ENCODE results near the gene LRBA. TPM values are rescaled to one million over a fixed set of nuclear protein-coding genes. Genes with fewer than 3 reads are reported as not detected.

Gene LRBA
- total and polyA plus RNA-seq, 4 experiments from 2014 or later: 17.1 to 64.5 (median 45.4) TPM

- Mint-ChIP-seq H3K27ac (peak overlapping the region in 6 of 7 donors; percentile 1 to 75 (median 12)), H3K9me3 (no peaks in the 10 kb centered on the region), H3K27me3 (no peaks in the 10 kb centered on the region), H3K4me1 (peaks cover 12 to 17% (median 14%) of the 10 kb centered on the region in 4 donors), H3K4me3 (no peak overlapping the region), H3K36me3 (peaks cover 31 to 36% of the 10 kb centered on the region in 2 donors)
- Histone ChIP-seq H3K27ac (ENCODE audit: low read depth, low read length) (no peak overlapping the region), H3K4me1 (ENCODE audit: insufficient read depth, low read length) (peaks cover 6% of the 10 kb centered on the region), H3K36me3 (ENCODE audit: insufficient read depth, low read length) (no peaks in the 10 kb centered on the region), H3K4me3 (ENCODE audit: low read length in 2 of 2) (no peak overlapping the region), H3K9me3 (ENCODE audit: control insufficient read depth in 1 of 2, low read length in 2 of 2) (no peaks in the 10 kb centered on the region), H3K27me3 (ENCODE audit: insufficient read depth, low read length) (no peaks in the 10 kb centered on the region)
- POLR2A ChIA-PET (ENCODE audit: partially characterized antibody): no interaction called here
- intact Hi-C loops (cut with micrococcal nuclease): no loop called here
- DNase-seq: no peak
- CTCF ChIA-PET (ENCODE audit: partially characterized antibody): no interaction called here
These were observed 124.8 kb downstream of the LRBA start for GRCh38 chr4:150890246-150890645.

GRCh38 chr4:150889306-150889705 lies 125.8 kb downstream of the LRBA start:
- no peaks in the 10 kb centered on the region for H3K9me3 ChIP-seq (ENCODE audit: control insufficient read depth in 1 of 2, low read length in 2 of 2)
- DNase-seq: no peak
- Mint-ChIP-seq H3K36me3 (peaks cover 28 to 32% of the 10 kb centered on the region in 2 donors), H3K27me3 (no peaks in the 10 kb centered on the region), H3K4me3 (no peak overlapping the region), H3K9me3 (no peaks in the 10 kb centered on the region), H3K27ac (peak overlapping the region in 2 of 7 donors; percentile 17 to 32), H3K4me1 (peaks cover 15 to 21% (median 17%) of the 10 kb centered on the region in 4 donors)
- no peak overlapping the region for H3K27ac ChIP-seq (ENCODE audit: low read depth, low read length)
- intact Hi-C loops (cut with micrococcal nuclease): no loop called here
- H3K27me3 ChIP-seq (ENCODE audit: insufficient read depth, low read length): no peaks in the 10 kb centered on the region
- ChIA-PET POLR2A (ENCODE audit: partially characterized antibody) (no interaction called here), CTCF (ENCODE audit: partially characterized antibody) (no interaction called here)
- H3K4me1 ChIP-seq (ENCODE audit: insufficient read depth, low read length): peaks cover 6% of the 10 kb centered on the region
- no peak overlapping the region for H3K4me3 ChIP-seq (ENCODE audit: low read length in 2 of 2)
- peaks cover under 1% of the 10 kb centered on the region for H3K36me3 ChIP-seq (ENCODE audit: insufficient read depth, low read length)

- intact Hi-C loops (cut with micrococcal nuclease): no loop called here
- Histone ChIP-seq H3K9me3 (ENCODE audit: control insufficient read depth in 1 of 2, low read length in 2 of 2) (no peaks in the 10 kb centered on the region), H3K27me3 (ENCODE audit: insufficient read depth, low read length) (no peaks in the 10 kb centered on the region), H3K36me3 (ENCODE audit: insufficient read depth, low read length) (peaks cover 5% of the 10 kb centered on the region), H3K4me1 (ENCODE audit: insufficient read depth, low read length) (peaks cover 6% of the 10 kb centered on the region), H3K4me3 (ENCODE audit: low read length in 2 of 2) (no peak overlapping the region), H3K27ac (ENCODE audit: low read depth, low read length) (no peak overlapping the region)
- DNase-seq: no peak
- POLR2A ChIA-PET (ENCODE audit: partially characterized antibody): no interaction called here
- H3K36me3 Mint-ChIP-seq: peaks cover 24 to 30% of the 10 kb centered on the region in 2 donors
- H3K27me3 Mint-ChIP-seq: no peaks in the 10 kb centered on the region
- H3K9me3 Mint-ChIP-seq: no peaks in the 10 kb centered on the region
- CTCF ChIA-PET (ENCODE audit: partially characterized antibody): no interaction called here
- peaks cover 18 to 25% (median 20%) of the 10 kb centered on the region in 4 donors for H3K4me1 Mint-ChIP-seq
- H3K27ac Mint-ChIP-seq: peak overlapping the region in 1 of 7 donors; percentile 19
- no peak overlapping the region for H3K4me3 Mint-ChIP-seq
These were observed 126.5 kb downstream of the LRBA start for GRCh38 chr4:150888625-150889024.

- no peak overlapping the region for H3K4me3 ChIP-seq (ENCODE audit: low read length in 2 of 2)
- Mint-ChIP-seq H3K36me3 (peaks cover 24 to 30% of the 10 kb centered on the region in 2 donors), H3K27ac (peak overlapping the region in 1 of 7 donors; percentile 19), H3K4me1 (peaks cover 18 to 25% (median 20%) of the 10 kb centered on the region in 4 donors), H3K4me3 (no peak overlapping the region), H3K27me3 (no peaks in the 10 kb centered on the region), H3K9me3 (no peaks in the 10 kb centered on the region)
- no peaks in the 10 kb centered on the region for H3K27me3 ChIP-seq (ENCODE audit: insufficient read depth, low read length)
- ChIA-PET CTCF (ENCODE audit: partially characterized antibody) (no interaction called here), POLR2A (ENCODE audit: partially characterized antibody) (no interaction called here)
- no peak for DNase-seq
- intact Hi-C loops (cut with micrococcal nuclease): no loop called here
- H3K27ac ChIP-seq (ENCODE audit: low read depth, low read length): no peak overlapping the region
- no peaks in the 10 kb centered on the region for H3K9me3 ChIP-seq (ENCODE audit: control insufficient read depth in 1 of 2, low read length in 2 of 2)
- H3K4me1 ChIP-seq (ENCODE audit: insufficient read depth, low read length): peaks cover 6% of the 10 kb centered on the region
- peaks cover 5% of the 10 kb centered on the region for H3K36me3 ChIP-seq (ENCODE audit: insufficient read depth, low read length)
These were observed 126.9 kb downstream of the LRBA start for GRCh38 chr4:150888217-150888616.

GRCh38 chr4:150886597-150886996 lies 128.5 kb downstream of the LRBA start:
- H3K27ac ChIP-seq (ENCODE audit: low read depth, low read length): no peak overlapping the region
- no peak for DNase-seq
- ChIA-PET POLR2A (ENCODE audit: partially characterized antibody) (no interaction called here), CTCF (ENCODE audit: partially characterized antibody) (no interaction called here)
- no peak overlapping the region for H3K4me3 ChIP-seq (ENCODE audit: low read length in 2 of 2)
- no peaks in the 10 kb centered on the region for H3K9me3 ChIP-seq (ENCODE audit: control insufficient read depth in 1 of 2, low read length in 2 of 2)
- H3K27me3 ChIP-seq (ENCODE audit: insufficient read depth, low read length): no peaks in the 10 kb centered on the region
- H3K4me3 Mint-ChIP-seq: no peak overlapping the region
- H3K36me3 ChIP-seq (ENCODE audit: insufficient read depth, low read length): peaks cover 5% of the 10 kb centered on the region
- H3K4me1 Mint-ChIP-seq: peaks cover 18 to 25% (median 20%) of the 10 kb centered on the region in 4 donors
- peaks cover 6% of the 10 kb centered on the region for H3K4me1 ChIP-seq (ENCODE audit: insufficient read depth, low read length)
- H3K27me3 Mint-ChIP-seq: no peaks in the 10 kb centered on the region
- H3K27ac Mint-ChIP-seq: peak overlapping the region in 2 of 7 donors; percentile 43 to 54
- no peaks in the 10 kb centered on the region for H3K9me3 Mint-ChIP-seq
- peaks cover 20 to 22% of the 10 kb centered on the region in 2 donors for H3K36me3 Mint-ChIP-seq
- intact Hi-C loops (cut with micrococcal nuclease): no loop called here

GRCh38 chr4:150884625-150885024 lies 130.5 kb downstream of the LRBA start:
- H3K9me3 Mint-ChIP-seq: no peaks in the 10 kb centered on the region
- POLR2A ChIA-PET (ENCODE audit: partially characterized antibody): no interaction called here
- peaks cover 5% of the 10 kb centered on the region for H3K36me3 ChIP-seq (ENCODE audit: insufficient read depth, low read length)
- H3K27me3 Mint-ChIP-seq: no peaks in the 10 kb centered on the region
- no peaks in the 10 kb centered on the region for H3K9me3 ChIP-seq (ENCODE audit: control insufficient read depth in 1 of 2, low read length in 2 of 2)
- intact Hi-C loops (cut with micrococcal nuclease): no loop called here
- H3K4me3 Mint-ChIP-seq: peak overlapping the region in 6 of 8 donors; percentile 13 to 75 (median 60)
- CTCF ChIA-PET (ENCODE audit: partially characterized antibody): interaction anchor here (1.5 kb wide), 1 partner anchor 17 kb away, joined by 6 read pairs; no protein-coding TSS in a partner anchor
- H3K27ac ChIP-seq (ENCODE audit: low read depth, low read length): no peak overlapping the region
- H3K27ac Mint-ChIP-seq: peak overlapping the region in 5 of 7 donors; percentile 52 to 84 (median 72)
- peaks cover 26 to 32% of the 10 kb centered on the region in 2 donors for H3K36me3 Mint-ChIP-seq
- no peak overlapping the region for H3K4me3 ChIP-seq (ENCODE audit: low read length in 2 of 2)
- peaks cover 6% of the 10 kb centered on the region for H3K4me1 ChIP-seq (ENCODE audit: insufficient read depth, low read length)
- H3K4me1 Mint-ChIP-seq: peaks cover 17 to 26% (median 20%) of the 10 kb centered on the region in 4 donors
- no peaks in the 10 kb centered on the region for H3K27me3 ChIP-seq (ENCODE audit: insufficient read depth, low read length)
- DNase-seq: no peak

- ChIA-PET CTCF (ENCODE audit: partially characterized antibody) (interaction anchor here (2.8 kb wide), 1 partner anchor 9 kb away, joined by 12 read pairs; no protein-coding TSS in a partner anchor), POLR2A (ENCODE audit: partially characterized antibody) (no interaction called here)
- Histone ChIP-seq H3K27ac (ENCODE audit: low read depth, low read length) (no peak overlapping the region), H3K9me3 (ENCODE audit: control insufficient read depth in 1 of 2, low read length in 2 of 2) (no peaks in the 10 kb centered on the region), H3K27me3 (ENCODE audit: insufficient read depth, low read length) (no peaks in the 10 kb centered on the region), H3K4me1 (ENCODE audit: insufficient read depth, low read length) (no peaks in the 10 kb centered on the region), H3K4me3 (ENCODE audit: low read length in 2 of 2) (no peak overlapping the region), H3K36me3 (ENCODE audit: insufficient read depth, low read length) (no peaks in the 10 kb centered on the region)
- H3K4me1 Mint-ChIP-seq: peaks cover 2 to 17% (median 12%) of the 10 kb centered on the region in 4 donors
- H3K9me3 Mint-ChIP-seq: peaks cover 0 to 10% (median 0%) of the 10 kb centered on the region in 8 donors
- peak overlapping the region in 5 of 7 donors; percentile 12 to 48 (median 27) for H3K27ac Mint-ChIP-seq
- no peak overlapping the region for H3K4me3 Mint-ChIP-seq
- intact Hi-C loops (cut with micrococcal nuclease): no loop called here
- H3K27me3 Mint-ChIP-seq: no peaks in the 10 kb centered on the region
- no peak for DNase-seq
- H3K36me3 Mint-ChIP-seq: peaks cover 56% of the 10 kb centered on the region in 2 donors
These were observed 139.7 kb downstream of the LRBA start for GRCh38 chr4:150875367-150875766.
